Naive thymus-derived CD4-positive, alpha-beta T cell (primary cell): ENCODE measurements around the gene CDKAL1. TPM values are rescaled to one million over a fixed set of nuclear protein-coding genes. Genes with fewer than 3 reads are reported as not detected.
"Not testable (repeated sequence)": the region's sequence is repeated elsewhere in the genome, so short reads cannot be mapped to it uniquely, and the experiment has no call there.

Experiments
- ATAC-seq: fragments of 150-1000 bp; cut with Tn5 transposase; 2 replicates; pipeline ENCODE4 v1.10.0; 2021; ENCODE audit warnings: mild to moderate bottlenecking, moderate library complexity
- CTCF ChIA-PET: fragments of 350-600 bp; sonication (Branson Sonifier 250); formaldehyde crosslinking; loops from one replicate; lab custom pipeline; 2021; ENCODE audit warnings: antibody characterized with exemption; lab: Charles Lee
- POLR2A ChIA-PET: fragments of 350-600 bp; sonication (Branson Sonifier 250); formaldehyde crosslinking; loops from one replicate; lab custom pipeline; 2021; ENCODE audit warnings: antibody characterized with exemption, inconsistent platforms; lab: Charles Lee
- DNase-seq, 9 donors: peaks; one replicate each; pipeline versions ENCODE4 v3.0.0 to v3.0.0-alpha.2; 2020 to 2022; ENCODE audit warnings: mixed read lengths in 1 of 9
- H3K27ac ChIP-seq: one replicate; pipeline ENCODE4 v1.7.0; 2013; ENCODE audit warnings: mild to moderate bottlenecking, low read depth, low read length, moderate library complexity
- H3K27me3 ChIP-seq, 2 donors: one replicate each; pipeline ENCODE4 v1.7.0; 2013; ENCODE audit warnings: low read length in 2 of 2, mild to moderate bottlenecking in 2 of 2, moderate library complexity in 2 of 2; ENCODE audit not compliant: control insufficient read depth in 2 of 2, insufficient read depth in 2 of 2
- H3K36me3 ChIP-seq, 3 experiments: 1 replicate in 2 of 3; 2 replicates in 1 of 3; pipeline ENCODE4 v1.7.0; 2013; ENCODE audit warnings: low read length in 3 of 3, mild to moderate bottlenecking in 3 of 3, moderate library complexity in 1 of 3; ENCODE audit not compliant: insufficient read depth in 3 of 3, control insufficient read depth in 2 of 3
- H3K4me1 ChIP-seq, 2 donors: one replicate each; pipeline ENCODE4 v1.7.0; 2013; ENCODE audit warnings: low read length in 2 of 2, mild to moderate bottlenecking in 2 of 2, moderate library complexity in 1 of 2; ENCODE audit not compliant: control insufficient read depth in 2 of 2, insufficient read depth in 2 of 2
- H3K4me3 ChIP-seq: 2 replicates; pipeline ENCODE4 v1.7.0; 2013; ENCODE audit warnings: mild to moderate bottlenecking, low read length
- H3K9me3 ChIP-seq, 3 experiments: 1 replicate in 2 of 3; 2 replicates in 1 of 3; pipeline ENCODE4 v1.7.0; 2013; ENCODE audit warnings: low read length in 3 of 3; ENCODE audit not compliant: control insufficient read depth in 2 of 3
- H3K27ac Mint-ChIP-seq, 9 donors: one replicate each; pipeline ENCODE4 v1.8.0; 2020 to 2022; ENCODE audit warnings: mixed read lengths in 9 of 9, mild to moderate bottlenecking in 8 of 9, moderate library complexity in 5 of 9, inconsistent platforms in 2 of 9
- H3K27me3 Mint-ChIP-seq, 5 donors: one replicate each; pipeline ENCODE4 v1.8.0; 2021 to 2022; ENCODE audit warnings: mixed read lengths in 5 of 5, mild to moderate bottlenecking in 1 of 5
- H3K36me3 Mint-ChIP-seq, 5 donors: one replicate each; pipeline ENCODE4 v1.8.0; 2020 to 2022; ENCODE audit warnings: mixed read lengths in 5 of 5, mild to moderate bottlenecking in 3 of 5, inconsistent platforms in 1 of 5
- H3K4me1 Mint-ChIP-seq, 7 donors: one replicate each; pipeline ENCODE4 v1.8.0; 2020 to 2022; ENCODE audit warnings: mixed read lengths in 7 of 7, mild to moderate bottlenecking in 3 of 7, inconsistent platforms in 1 of 7
- H3K4me3 Mint-ChIP-seq, 10 donors: one replicate each; pipeline ENCODE4 v1.8.0; 2020 to 2022; ENCODE audit warnings: mild to moderate bottlenecking in 10 of 10, mixed read lengths in 10 of 10, moderate library complexity in 6 of 10, inconsistent platforms in 2 of 10
- H3K9me3 Mint-ChIP-seq, 11 donors: one replicate each; pipeline ENCODE4 v1.8.0; 2020 to 2022; ENCODE audit warnings: mixed read lengths in 11 of 11, mild to moderate bottlenecking in 4 of 11, inconsistent platforms in 1 of 11, moderate library complexity in 1 of 11
- intact Hi-C, 2 donors: fragments of 100-400 bp; cut with micrococcal nuclease; formaldehyde crosslinking; loops; one replicate each; pipeline ENCODE4 v1.15.1; 2023
- polyA plus RNA-seq, 2 donors: library from polyadenylated mRNA; unstranded; fragments of 300-500 nt; fragmentation: Illumina TruSeq; gene quantifications; one replicate each; pipeline ENCODE4 v1.2.3, GENCODE V29; 2021
- total RNA-seq, 6 experiments: library from RNA in 5 of 6; stranded (reverse) in 5 of 6; gene quantifications; 1 replicate in 5 of 6; 2 replicates in 1 of 6; pipeline ENCODE4 v1.2.3 and lab custom pipeline; 2021 to 2026

The CDKAL1 gene
- total and polyA plus RNA-seq, 7 experiments from 2014 or later = 23.6 to 35.8 (median 29.8) TPM

DNA sequence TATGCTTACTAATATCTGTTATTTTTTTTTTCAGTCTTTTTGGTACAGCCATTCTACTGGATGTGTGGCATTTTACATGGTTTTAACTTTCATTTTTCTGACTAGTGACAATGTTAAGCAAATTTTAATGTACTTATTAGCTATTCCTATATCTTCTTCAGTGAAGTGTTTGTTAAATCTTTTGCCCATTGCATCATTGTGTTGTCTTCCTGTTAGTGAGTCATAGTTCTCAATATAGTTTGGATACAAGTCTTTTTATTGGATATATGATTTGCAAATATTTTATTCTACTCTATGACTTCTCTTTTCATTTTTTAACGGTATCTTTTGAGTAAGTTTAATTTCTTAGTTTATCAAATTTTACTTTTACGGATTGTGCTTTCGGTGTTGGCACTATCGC lies 519.4 kb downstream of the CDKAL1 start:
- H3K4me3 ChIP-seq = no peak overlapping the region
- no peak overlapping the region for H3K27ac ChIP-seq
- ATAC-seq (no peak), DNase-seq (no peak)
- H3K36me3 ChIP-seq = no peaks in the 10 kb centered on the region
- H3K9me3 Mint-ChIP-seq = peaks cover 6 to 41% (median 27%) of the 10 kb centered on the region in 11 donors
- no peaks in the 10 kb centered on the region for H3K4me1 ChIP-seq
- peaks cover 0 to 3% (median 0%) of the 10 kb centered on the region in 7 donors for H3K4me1 Mint-ChIP-seq
- H3K27ac Mint-ChIP-seq = no peak overlapping the region
- intact Hi-C loops = no loop called here
- peaks cover 10 to 77% (median 65%) of the 10 kb centered on the region in 5 donors for H3K36me3 Mint-ChIP-seq
- CTCF ChIA-PET = no interaction called here
- H3K27me3 Mint-ChIP-seq = no peaks in the 10 kb centered on the region
- H3K9me3 ChIP-seq = peaks cover 0 to 4% (median 0%) of the 10 kb centered on the region in 3 experiments
- POLR2A ChIA-PET = no interaction called here
- H3K27me3 ChIP-seq = no peaks in the 10 kb centered on the region
- no peak overlapping the region for H3K4me3 Mint-ChIP-seq

DNA sequence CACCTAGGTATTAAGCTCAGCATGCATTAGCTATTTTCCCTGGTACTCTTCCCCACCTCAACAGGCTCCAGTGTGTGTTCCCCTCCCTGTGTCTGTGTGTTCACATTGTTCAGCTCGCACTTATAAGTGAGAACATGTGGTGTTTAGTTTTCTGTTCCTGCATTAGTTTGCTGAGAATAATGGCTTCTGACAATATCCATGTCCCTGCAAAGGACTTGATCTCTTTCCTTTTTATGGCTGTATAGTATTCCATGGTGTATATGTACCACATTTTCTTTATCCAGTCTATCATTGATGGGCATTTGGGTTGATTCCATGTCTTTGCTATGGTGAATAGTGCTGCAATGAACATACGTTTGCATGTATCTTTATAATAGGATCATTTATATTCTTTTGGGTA lies 521.2 kb downstream of the CDKAL1 start:
- DNase-seq, H3K27ac ChIP-seq, H3K4me1 Mint-ChIP-seq, ATAC-seq, H3K27me3 Mint-ChIP-seq, intact Hi-C loops, H3K4me3 ChIP-seq, H3K27ac Mint-ChIP-seq, H3K27me3 ChIP-seq, CTCF ChIA-PET, H3K36me3 ChIP-seq, H3K4me1 ChIP-seq, H3K4me3 Mint-ChIP-seq: not testable (repeated sequence)
- peaks cover 0 to 16% (median 0%) of the 10 kb centered on the region in 3 experiments for H3K9me3 ChIP-seq
- POLR2A ChIA-PET = interaction anchor here (0.6 kb wide), 2 partner anchors 8 to 17 kb away, joined by 3 to 5 read pairs; no protein-coding TSS in a partner anchor
- Mint-ChIP-seq H3K36me3 (peaks cover 10 to 87% (median 71%) of the 10 kb centered on the region in 5 donors), H3K9me3 (peaks cover 8 to 59% (median 30%) of the 10 kb centered on the region in 11 donors)

GRCh38 chr6:21061892-21062291 lies 527.6 kb downstream of the CDKAL1 start:
- ChIA-PET POLR2A (no interaction called here), CTCF (no interaction called here)
- peaks cover 9 to 64% (median 58%) of the 10 kb centered on the region in 5 donors for H3K36me3 Mint-ChIP-seq

DNA sequence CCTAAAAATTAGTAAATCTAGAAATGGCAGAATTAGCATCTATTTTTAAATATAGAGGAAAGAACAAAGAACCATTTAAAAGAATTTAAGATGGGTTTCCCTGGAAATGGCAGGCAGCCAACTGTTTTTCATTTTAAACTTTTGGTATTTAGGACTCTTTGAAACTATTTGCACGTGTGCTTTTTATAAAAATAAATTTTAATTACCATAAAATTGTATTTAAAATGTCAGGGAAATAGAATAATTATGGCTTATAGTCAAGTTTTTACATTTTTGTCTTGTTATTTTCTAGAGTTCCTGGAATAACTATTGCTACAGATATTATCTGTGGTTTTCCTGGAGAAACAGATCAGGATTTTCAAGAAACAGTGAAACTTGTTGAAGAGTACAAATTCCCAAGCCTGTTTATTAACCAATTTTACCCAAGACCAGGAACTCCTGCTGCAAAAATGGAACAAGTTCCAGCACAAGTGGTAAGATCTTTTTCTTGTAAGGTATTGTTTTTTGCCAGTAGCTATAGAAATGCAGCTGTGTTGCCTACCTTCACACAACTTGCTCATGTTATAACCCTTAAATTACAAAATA lies 530.6 kb downstream of the CDKAL1 start:
- no peak for ATAC-seq
- Mint-ChIP-seq H3K4me3 (no peak overlapping the region), H3K36me3 (peaks cover 11 to 67% (median 59%) of the 10 kb centered on the region in 5 donors), H3K9me3 (peaks cover 0 to 14% (median 5%) of the 10 kb centered on the region in 11 donors), H3K27me3 (no peaks in the 10 kb centered on the region), H3K27ac (no peak overlapping the region), H3K4me1 (peaks cover 0 to 3% (median 0%) of the 10 kb centered on the region in 7 donors)
- ChIA-PET CTCF (no interaction called here), POLR2A (no interaction called here)
- H3K4me1 ChIP-seq = no peaks in the 10 kb centered on the region
- peaks cover 0 to under 1% (median 0%) of the 10 kb centered on the region in 3 experiments for H3K9me3 ChIP-seq
- H3K27me3 ChIP-seq = no peaks in the 10 kb centered on the region
- no peak for DNase-seq
- H3K36me3 ChIP-seq = peaks cover 0 to 8% (median 0%) of the 10 kb centered on the region in 3 experiments
- no peak overlapping the region for H3K4me3 ChIP-seq
- intact Hi-C loops = no loop called here
- no peak overlapping the region for H3K27ac ChIP-seq

More at GRCh38 chr6:21061892-21062291, 527.6 kb downstream of the CDKAL1 start:
- H3K27ac ChIP-seq = no peak overlapping the region
- no peak overlapping the region for H3K4me3 Mint-ChIP-seq
- no peaks in the 10 kb centered on the region for H3K4me1 ChIP-seq
- H3K27ac Mint-ChIP-seq = no peak overlapping the region
- peaks cover 0 to 6% (median 0%) of the 10 kb centered on the region in 3 experiments for H3K36me3 ChIP-seq
- H3K4me3 ChIP-seq = no peak overlapping the region
- ATAC-seq = no peak
- peaks cover 0 to 16% (median 0%) of the 10 kb centered on the region in 3 experiments for H3K9me3 ChIP-seq
- H3K9me3 Mint-ChIP-seq = peaks cover 7 to 38% (median 19%) of the 10 kb centered on the region in 11 donors
- H3K27me3 ChIP-seq = no peaks in the 10 kb centered on the region
- H3K4me1 Mint-ChIP-seq = peaks cover 0 to 3% (median 0%) of the 10 kb centered on the region in 7 donors
- H3K27me3 Mint-ChIP-seq = no peaks in the 10 kb centered on the region
- DNase-seq = no peak
- intact Hi-C loops = no loop called here

DNA sequence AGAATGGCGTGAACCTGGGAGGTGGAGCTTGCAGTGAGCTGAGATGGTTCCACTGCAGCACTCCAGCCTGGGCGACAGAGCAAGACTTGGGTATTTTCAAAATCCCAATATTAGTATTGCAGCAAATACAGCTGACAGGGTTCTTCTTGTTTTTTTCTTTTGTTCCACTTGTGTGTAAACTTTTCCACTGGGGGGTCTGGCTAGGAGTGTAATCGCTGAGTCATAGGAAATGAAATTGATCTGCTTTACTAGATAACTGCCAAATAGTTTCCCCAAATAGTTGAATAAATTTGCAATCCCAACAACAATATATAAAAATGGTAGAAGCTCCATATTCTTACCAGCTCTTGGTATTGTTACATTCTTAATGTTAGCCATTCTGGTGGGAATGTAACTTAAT lies 533.3 kb downstream of the CDKAL1 start:
- Mint-ChIP-seq H3K27ac (no peak overlapping the region), H3K36me3 (peaks cover 31 to 84% (median 73%) of the 10 kb centered on the region in 5 donors), H3K4me1 (peaks cover 0 to 3% (median 0%) of the 10 kb centered on the region in 7 donors), H3K27me3 (no peaks in the 10 kb centered on the region), H3K9me3 (peaks cover 3 to 30% (median 18%) of the 10 kb centered on the region in 11 donors), H3K4me3 (no peak overlapping the region)
- POLR2A ChIA-PET = no interaction called here
- ATAC-seq (no peak), DNase-seq (no peak)
- Histone ChIP-seq H3K27me3 (no peaks in the 10 kb centered on the region), H3K36me3 (peaks cover 0 to 8% (median 3%) of the 10 kb centered on the region in 3 experiments), H3K9me3 (no peaks in the 10 kb centered on the region), H3K27ac (no peak overlapping the region), H3K4me3 (no peak overlapping the region), H3K4me1 (no peaks in the 10 kb centered on the region)
- CTCF ChIA-PET = no interaction called here
- intact Hi-C loops = no loop called here

GRCh38 chr6:21070620-21071019 lies 536.4 kb downstream of the CDKAL1 start:
- H3K36me3 Mint-ChIP-seq = peaks cover 36 to 82% (median 76%) of the 10 kb centered on the region in 5 donors
- peaks cover 0 to 8% (median 3%) of the 10 kb centered on the region in 3 experiments for H3K36me3 ChIP-seq
- H3K4me1 Mint-ChIP-seq = peaks cover 0 to 3% (median 0%) of the 10 kb centered on the region in 7 donors
- H3K27me3 ChIP-seq = no peaks in the 10 kb centered on the region
- H3K4me3 ChIP-seq = no peak overlapping the region
- no peak for DNase-seq
- ChIA-PET POLR2A (no interaction called here), CTCF (no interaction called here)
- no peaks in the 10 kb centered on the region for H3K27me3 Mint-ChIP-seq
- ATAC-seq = no peak
- intact Hi-C loops = no loop called here
- no peaks in the 10 kb centered on the region for H3K4me1 ChIP-seq
- H3K9me3 Mint-ChIP-seq = peaks cover 3 to 48% (median 21%) of the 10 kb centered on the region in 11 donors
- H3K27ac Mint-ChIP-seq = no peak overlapping the region
- H3K27ac ChIP-seq = no peak overlapping the region
- no peaks in the 10 kb centered on the region for H3K9me3 ChIP-seq
- no peak overlapping the region for H3K4me3 Mint-ChIP-seq
